Measurements from ENCODE around the gene ERC1. TPM values are rescaled to one million over a fixed set of nuclear protein-coding genes. Genes with fewer than 3 reads are reported as not detected.

ERC1 gene
- polyA plus RNA-seq, 1 donor from 2014 or later: 7.1 TPM

DNA sequence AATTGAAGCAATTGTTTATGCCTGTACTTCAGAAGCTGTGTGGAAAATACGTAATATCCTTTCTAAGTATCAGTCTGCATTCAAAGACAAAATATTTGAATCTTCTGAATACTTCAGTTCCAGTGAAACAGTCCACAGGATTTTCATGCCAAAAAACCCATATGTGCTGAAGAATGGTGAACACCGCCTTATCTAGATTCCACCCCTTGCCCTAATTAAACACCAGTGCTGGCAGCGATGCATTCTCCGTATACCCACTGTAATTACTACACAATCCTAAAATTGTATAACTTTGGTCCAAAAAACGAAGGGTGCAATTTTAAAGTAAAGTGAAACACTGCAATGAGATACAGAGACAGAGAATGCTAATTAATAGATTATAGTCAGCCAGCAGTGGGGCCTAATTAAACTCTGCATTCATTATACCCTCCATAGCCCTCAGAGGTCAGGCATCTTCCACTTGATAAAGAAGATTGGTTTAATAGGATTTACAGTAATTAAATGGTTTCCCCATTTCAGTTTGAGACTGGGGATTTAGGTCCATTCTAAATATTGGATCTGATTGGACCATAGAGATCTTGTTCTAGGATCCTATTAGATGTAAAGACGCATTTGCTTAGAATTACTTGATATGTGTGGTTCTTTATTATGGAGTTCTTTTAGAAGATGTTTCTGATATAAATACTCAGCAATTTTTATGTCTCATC is 43.9 kb downstream of the ERC1 start (continued):
- TF ChIP-seq REST (IDR thresholded peaks at IDR 0.05; ENCODE audit: borderline replicate concordance) (no peak), TAF1 (IDR thresholded peaks at IDR 0.05; ENCODE audit: low read depth) (no peak)

DNA sequence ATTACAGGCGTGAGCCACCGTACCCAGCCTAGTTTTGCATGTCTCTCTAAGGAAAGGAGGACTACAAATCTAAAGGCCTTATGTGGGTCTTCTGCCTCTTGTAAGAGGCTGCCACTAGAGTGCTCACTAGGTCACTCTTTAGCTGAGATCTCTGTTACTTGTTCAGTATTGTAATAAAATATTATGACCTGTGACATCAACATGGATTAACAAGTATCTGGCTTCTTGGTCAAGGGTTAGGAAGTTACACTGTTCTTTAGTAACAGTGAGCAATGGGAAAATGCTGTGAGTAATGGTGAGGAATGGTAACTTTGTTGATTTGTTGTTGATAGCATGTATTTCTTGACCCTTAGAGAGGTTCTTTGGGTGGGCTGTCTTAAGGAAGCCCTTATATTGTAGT is 50.5 kb downstream of the ERC1 start:
- H3K36me3 ChIP-seq (ENCODE audit: insufficient read depth, low read length): no peaks in the 10 kb centered on the region
- no peak overlapping the region for H3K4me3 ChIP-seq (ENCODE audit: low read length)
- no peak overlapping the region for H2AFZ ChIP-seq (ENCODE audit: low read depth, low read length)
- H4K20me1 ChIP-seq (ENCODE audit: insufficient read depth): no peaks in the 10 kb centered on the region
- H3K79me2 ChIP-seq (replicated peaks; ENCODE audit: insufficient read depth, low read length): peaks cover 7% of the 10 kb centered on the region
- TF ChIP-seq RAD21 (conservative IDR thresholded peaks at IDR 0.05) (no peak), TAF1 (IDR thresholded peaks at IDR 0.05; ENCODE audit: low read depth) (no peak)
- H3F3A ChIP-seq (ENCODE audit: insufficient read depth, low read length, poor library complexity, severe bottlenecking): no peaks in the 10 kb centered on the region
- H3K4me2 ChIP-seq (ENCODE audit: low read length): no peak overlapping the region
- H3K9me2 ChIP-seq (ENCODE audit: insufficient read depth, low read length): no peaks in the 10 kb centered on the region
- no peak overlapping the region for H3K9ac ChIP-seq (ENCODE audit: low read length)
- no peaks in the 10 kb centered on the region for H3K9me3 ChIP-seq (ENCODE audit: low read length)
- no peak overlapping the region for H3K27ac ChIP-seq (ENCODE audit: low read length)
- H3K27me3 ChIP-seq (ENCODE audit: insufficient read depth, low read depth, low read length): no peaks in the 10 kb centered on the region

- H3K9ac ChIP-seq (ENCODE audit: low read length): no peak overlapping the region
- H3K27ac ChIP-seq (ENCODE audit: low read length): no peak overlapping the region
- TF ChIP-seq RAD21 (conservative IDR thresholded peaks at IDR 0.05): no peak
- no peak for TF ChIP-seq REST (IDR thresholded peaks at IDR 0.05; ENCODE audit: borderline replicate concordance)
- TF ChIP-seq CTCF (IDR thresholded peaks at IDR 0.05; ENCODE audit: poor library complexity, severe bottlenecking): no peak
- TF ChIP-seq POLR2AphosphoS5 (IDR thresholded peaks at IDR 0.05): no peak
- TF ChIP-seq EZH2 (IDR thresholded peaks at IDR 0.05; ENCODE audit: borderline replicate concordance, insufficient read depth, low read length, poor library complexity, severe bottlenecking): no peak
- no peak for TF ChIP-seq EP300 (conservative IDR thresholded peaks at IDR 0.05; ENCODE audit: poor library complexity, severe bottlenecking)
- no peaks in the 10 kb centered on the region for H4K20me1 ChIP-seq (ENCODE audit: insufficient read depth)
- no peak overlapping the region for H2AFZ ChIP-seq (ENCODE audit: low read depth, low read length)
- H3K27me3 ChIP-seq (ENCODE audit: insufficient read depth, low read depth, low read length): no peaks in the 10 kb centered on the region
- H3K4me2 ChIP-seq (ENCODE audit: low read length): no peak overlapping the region
- H3K79me2 ChIP-seq (replicated peaks; ENCODE audit: insufficient read depth, low read length): peaks cover 12% of the 10 kb centered on the region
- no peaks in the 10 kb centered on the region for H3K9me2 ChIP-seq (ENCODE audit: insufficient read depth, low read length)
- no peaks in the 10 kb centered on the region for H3K9me3 ChIP-seq (ENCODE audit: low read length)
- H3K36me3 ChIP-seq (ENCODE audit: insufficient read depth, low read length): no peaks in the 10 kb centered on the region
- H3F3A ChIP-seq (ENCODE audit: insufficient read depth, low read length, poor library complexity, severe bottlenecking): no peaks in the 10 kb centered on the region
- no peak overlapping the region for H3K4me3 ChIP-seq (ENCODE audit: low read length)
These were observed 53.2 kb downstream of the ERC1 start for GRCh38 chr12:1044199-1044598.

Data from neural cell (in vitro differentiated cells).